Lower leg skin (tissue), 3 donors: ENCODE measurements around the gene SMARCAD1.

Experiments used
- POLR2A ChIP-seq, 2 donors: fragments of 450-650 bp; IDR thresholded peaks; one replicate each; pipeline ENCODE4 v1.6.1; 2016 to 2017; ENCODE audit warnings: antibody characterized with exemption in 2 of 2, mild to moderate bottlenecking in 1 of 2, moderate library complexity in 1 of 2
- TF ChIP-seq, protein P1 (sequence below), 3 donors: fragments of 450-650 bp; IDR thresholded peaks; one replicate each; pipeline ENCODE4 v1.5.1; 2016; ENCODE audit warnings: antibody characterized with exemption in 3 of 3, mild to moderate bottlenecking in 3 of 3, moderate library complexity in 2 of 3

DNA sequence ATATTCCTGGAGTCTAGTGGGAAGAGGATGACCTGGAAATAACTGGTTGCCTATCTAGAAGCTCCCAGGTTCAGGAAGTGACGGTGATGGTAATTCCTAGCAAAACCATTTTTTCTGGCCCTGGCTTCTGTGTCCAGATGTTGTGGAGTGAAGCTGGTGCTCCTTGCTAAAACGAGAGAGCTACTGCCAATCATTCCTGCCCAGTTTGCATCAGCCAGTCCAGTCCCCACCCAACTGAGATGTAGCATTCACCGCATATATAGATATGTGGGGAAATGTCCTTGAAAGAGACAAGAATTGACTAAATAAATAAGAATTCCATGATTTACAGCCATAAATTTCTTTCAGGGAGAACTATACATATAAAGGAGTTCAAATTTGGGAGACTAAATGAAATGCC is 128.6 kb downstream of the SMARCAD1 start:
- TF ChIP-seq, protein P1, sequence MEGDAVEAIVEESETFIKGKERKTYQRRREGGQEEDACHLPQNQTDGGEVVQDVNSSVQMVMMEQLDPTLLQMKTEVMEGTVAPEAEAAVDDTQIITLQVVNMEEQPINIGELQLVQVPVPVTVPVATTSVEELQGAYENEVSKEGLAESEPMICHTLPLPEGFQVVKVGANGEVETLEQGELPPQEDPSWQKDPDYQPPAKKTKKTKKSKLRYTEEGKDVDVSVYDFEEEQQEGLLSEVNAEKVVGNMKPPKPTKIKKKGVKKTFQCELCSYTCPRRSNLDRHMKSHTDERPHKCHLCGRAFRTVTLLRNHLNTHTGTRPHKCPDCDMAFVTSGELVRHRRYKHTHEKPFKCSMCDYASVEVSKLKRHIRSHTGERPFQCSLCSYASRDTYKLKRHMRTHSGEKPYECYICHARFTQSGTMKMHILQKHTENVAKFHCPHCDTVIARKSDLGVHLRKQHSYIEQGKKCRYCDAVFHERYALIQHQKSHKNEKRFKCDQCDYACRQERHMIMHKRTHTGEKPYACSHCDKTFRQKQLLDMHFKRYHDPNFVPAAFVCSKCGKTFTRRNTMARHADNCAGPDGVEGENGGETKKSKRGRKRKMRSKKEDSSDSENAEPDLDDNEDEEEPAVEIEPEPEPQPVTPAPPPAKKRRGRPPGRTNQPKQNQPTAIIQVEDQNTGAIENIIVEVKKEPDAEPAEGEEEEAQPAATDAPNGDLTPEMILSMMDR (IDR thresholded peaks at IDR 0.05) = no peak
- no peak for TF ChIP-seq POLR2A (IDR thresholded peaks at IDR 0.05)
